Caco-2 (cell line): ENCODE data around the gene CACNA1D. TPM values are rescaled to one million over a fixed set of nuclear protein-coding genes. Genes with fewer than 3 reads are reported as not detected.

Experiments
- BruUV-seq: library from RNA; stranded (reverse); fragments of 400-500 nt; replicated peaks from 2 replicates; lab custom pipeline; 2021; lab: Mats Ljungman, UMichigan
- CTCF ChIA-PET: fragments of 300-600 bp; sonication (Branson Sonifier 250); formaldehyde crosslinking; loops from one replicate; lab custom pipeline; 2022; ENCODE audit warnings: antibody characterized with exemption; lab: Charles Lee
- POLR2A ChIA-PET: fragments of 300-600 bp; sonication (Branson Sonifier 250); formaldehyde crosslinking; loops from one replicate; lab custom pipeline; 2022; ENCODE audit warnings: antibody characterized with exemption; lab: Charles Lee
- DNase-seq, 2 experiments: peaks; one replicate each; pipeline versions ENCODE4 v3.0.0 to v3.0.0-alpha.2; 2020 to 2022
- H3K27me3 ChIP-seq: replicated peaks from 2 replicates; pipeline ENCODE4 v1.6.0; 2011; ENCODE audit warnings: low read length; ENCODE audit not compliant: control insufficient read depth, insufficient read depth
- H3K36me3 ChIP-seq: 2 replicates; pipeline ENCODE4 v1.5.1; 2011; ENCODE audit warnings: low read length; ENCODE audit not compliant: control insufficient read depth, insufficient read depth
- H3K4me1 ChIP-seq: fragments of 250-450 bp; sonication (Bioruptor Pico); 2 replicates; pipeline ENCODE4 v1.5.1; 2020; ENCODE audit warnings: mild to moderate bottlenecking
- H3K4me3 ChIP-seq: 2 replicates; pipeline ENCODE4 v1.5.1; 2011; ENCODE audit warnings: low read depth, mild to moderate bottlenecking, control low read depth, low read length
- H3K9me3 ChIP-seq: fragments of 250-450 bp; sonication (Bioruptor Pico); 2 replicates; pipeline ENCODE4 v1.5.1; 2020; ENCODE audit warnings: mild to moderate bottlenecking, moderate library complexity
- H3K27ac Mint-ChIP-seq: one replicate; pipeline ENCODE4 v1.8.0; 2022; ENCODE audit warnings: mixed read lengths; ENCODE audit not compliant: unreplicated experiment
- H3K27me3 Mint-ChIP-seq: one replicate; pipeline ENCODE4 v1.8.0; 2022; ENCODE audit warnings: mixed read lengths; ENCODE audit not compliant: insufficient read depth, unreplicated experiment
- H3K36me3 Mint-ChIP-seq: one replicate; pipeline ENCODE4 v1.8.0; 2022; ENCODE audit warnings: mild to moderate bottlenecking, mixed read lengths; ENCODE audit not compliant: insufficient read depth, unreplicated experiment
- H3K4me1 Mint-ChIP-seq: one replicate; pipeline ENCODE4 v1.8.0; 2022; ENCODE audit warnings: low read depth, mixed read lengths; ENCODE audit not compliant: unreplicated experiment
- H3K4me3 Mint-ChIP-seq: one replicate; pipeline ENCODE4 v1.8.0; 2022; ENCODE audit warnings: mild to moderate bottlenecking, moderate library complexity, mixed read lengths; ENCODE audit not compliant: unreplicated experiment
- H3K9me3 Mint-ChIP-seq: one replicate; pipeline ENCODE4 v1.8.0; 2022; ENCODE audit warnings: mixed read lengths; ENCODE audit not compliant: unreplicated experiment
- CTCF ChIP-seq, 2 experiments: fragments of 200-600 bp in 1 of 2; IDR thresholded peaks; 1 replicate in 1 of 2; 2 replicates in 1 of 2; pipeline versions ENCODE4 v1.5.1 to v1.8.0; 2011 to 2022; ENCODE audit warnings: antibody characterized with exemption in 1 of 2, control low read depth in 1 of 2, inconsistent platforms in 1 of 2, low read depth in 1 of 2, low read length in 1 of 2, mild to moderate bottlenecking in 1 of 2, moderate library complexity in 1 of 2; ENCODE audit not compliant: insufficient read depth in 1 of 2, severe bottlenecking in 1 of 2, unreplicated experiment in 1 of 2
- intact Hi-C: fragments of 100-400 bp; cut with micrococcal nuclease; formaldehyde crosslinking; loops from one replicate; pipeline ENCODE4 v1.10.0; 2022; ENCODE audit not compliant: unreplicated experiment
- total RNA-seq: library from RNA; stranded (reverse); gene quantifications from 2 replicates; pipeline ENCODE4 v1.2.3, GENCODE V29; 2022

The CACNA1D gene
- total RNA-seq, 1 experiment from 2014 or later, result 13.3 TPM

DNA sequence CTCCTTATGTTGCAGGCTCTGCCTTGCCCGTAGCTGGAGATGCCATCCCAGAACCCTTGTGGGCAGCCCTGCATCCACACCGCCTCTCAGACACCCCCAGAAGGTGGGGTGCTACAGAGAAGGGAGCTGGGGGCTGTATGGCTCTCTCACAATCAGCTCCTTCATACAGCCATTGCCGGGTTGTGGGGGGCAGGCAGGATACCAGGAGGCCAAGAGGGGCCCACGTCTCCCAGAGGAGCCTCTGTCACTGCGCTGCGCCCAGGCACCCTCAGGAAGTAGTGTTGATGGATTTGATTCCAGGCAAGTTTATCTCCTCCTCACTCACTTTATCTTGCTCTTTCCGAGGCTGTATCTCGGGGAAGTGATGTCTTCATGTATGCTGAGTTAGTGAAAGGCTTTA is 180.2 kb downstream of the CACNA1D start:
- no peak for TF ChIP-seq CTCF (IDR thresholded peaks at IDR 0.05; ENCODE audit: insufficient read depth in 1 of 2, low read depth in 1 of 2, low read length in 1 of 2, severe bottlenecking in 1 of 2, unreplicated experiment in 1 of 2)
- H3K4me3 Mint-ChIP-seq, result no peak overlapping the region
- Histone ChIP-seq H3K36me3 (no peaks in the 10 kb centered on the region), H3K4me3 (no peak overlapping the region), H3K27me3 (no peaks in the 10 kb centered on the region), H3K9me3 (no peaks in the 10 kb centered on the region), H3K4me1 (no peaks in the 10 kb centered on the region)
- intact Hi-C loops, result no loop called here
- no peaks in the 10 kb centered on the region for H3K27me3 Mint-ChIP-seq
- CTCF ChIA-PET, result no interaction called here
- POLR2A ChIA-PET, result no interaction called here
- no peaks in the 10 kb centered on the region for H3K36me3 Mint-ChIP-seq
- H3K27ac Mint-ChIP-seq, result no peak overlapping the region
- H3K4me1 Mint-ChIP-seq, result no peaks in the 10 kb centered on the region
- no peak for DNase-seq
- no peaks in the 10 kb centered on the region for H3K9me3 Mint-ChIP-seq
- no TSS peak for BruUV-seq

DNA sequence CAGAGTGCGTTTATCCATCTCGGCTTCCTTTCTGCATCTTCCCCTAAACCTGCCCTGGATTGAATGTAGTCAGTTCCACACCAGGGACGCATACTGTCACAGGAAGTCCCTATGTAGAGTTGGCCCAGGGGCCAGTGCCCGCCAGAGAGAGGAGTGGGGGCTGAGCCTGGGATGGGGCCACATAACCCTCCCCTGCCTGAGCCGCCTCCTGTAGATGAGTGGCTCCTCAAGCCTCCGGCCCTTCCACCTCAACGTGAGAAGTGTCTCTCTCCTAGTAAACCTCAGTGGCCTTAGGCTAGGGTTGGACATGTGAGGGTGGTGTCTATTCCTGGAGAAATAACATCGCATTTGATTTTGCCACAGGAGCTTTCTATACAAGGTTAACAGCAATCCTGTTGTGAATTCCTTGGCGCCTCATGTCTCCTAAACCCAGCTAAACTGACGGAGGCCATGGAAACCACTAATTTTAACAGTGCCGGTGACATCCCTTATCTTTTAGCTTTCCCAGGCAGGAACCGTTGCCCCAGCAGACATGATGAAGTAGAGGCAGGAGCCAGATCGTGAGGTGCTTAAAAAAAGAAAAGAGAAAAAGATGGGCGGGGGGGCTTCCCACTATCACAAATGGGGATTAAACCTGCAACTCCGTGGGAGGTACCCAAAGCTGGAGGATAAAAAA is 180.7 kb downstream of the CACNA1D start:
- H3K4me3 Mint-ChIP-seq, result no peak overlapping the region
- intact Hi-C loops, result no loop called here
- Histone ChIP-seq H3K36me3 (no peaks in the 10 kb centered on the region), H3K4me1 (no peaks in the 10 kb centered on the region), H3K27me3 (no peaks in the 10 kb centered on the region), H3K9me3 (no peaks in the 10 kb centered on the region), H3K4me3 (no peak overlapping the region)
- H3K27ac Mint-ChIP-seq, result no peak overlapping the region
- no peaks in the 10 kb centered on the region for H3K4me1 Mint-ChIP-seq
- DNase-seq, result no peak
- H3K36me3 Mint-ChIP-seq, result no peaks in the 10 kb centered on the region
- TF ChIP-seq CTCF (IDR thresholded peaks at IDR 0.05; ENCODE audit: insufficient read depth in 1 of 2, low read depth in 1 of 2, low read length in 1 of 2, severe bottlenecking in 1 of 2, unreplicated experiment in 1 of 2), result no peak
- H3K9me3 Mint-ChIP-seq, result no peaks in the 10 kb centered on the region
- POLR2A ChIA-PET, result no interaction called here
- CTCF ChIA-PET, result no interaction called here
- H3K27me3 Mint-ChIP-seq, result no peaks in the 10 kb centered on the region
- BruUV-seq, result no TSS peak

- intact Hi-C loops, result no loop called here
- BruUV-seq, result no TSS peak
- H3K9me3 Mint-ChIP-seq, result no peaks in the 10 kb centered on the region
- DNase-seq, result no peak
- Histone ChIP-seq H3K27me3 (no peaks in the 10 kb centered on the region), H3K4me1 (no peaks in the 10 kb centered on the region), H3K4me3 (no peak overlapping the region), H3K9me3 (no peaks in the 10 kb centered on the region), H3K36me3 (no peaks in the 10 kb centered on the region)
- H3K27ac Mint-ChIP-seq, result no peak overlapping the region
- ChIA-PET POLR2A (no interaction called here), CTCF (no interaction called here)
- no peaks in the 10 kb centered on the region for H3K27me3 Mint-ChIP-seq
- TF ChIP-seq CTCF (IDR thresholded peaks at IDR 0.05; ENCODE audit: insufficient read depth in 1 of 2, low read depth in 1 of 2, low read length in 1 of 2, severe bottlenecking in 1 of 2, unreplicated experiment in 1 of 2), result no peak
- no peak overlapping the region for H3K4me3 Mint-ChIP-seq
- no peaks in the 10 kb centered on the region for H3K36me3 Mint-ChIP-seq
- H3K4me1 Mint-ChIP-seq, result no peaks in the 10 kb centered on the region
These were observed 181.5 kb downstream of the CACNA1D start for GRCh38 chr3:53675942-53676341.
